K562 (cell line): ENCODE results near the gene PPP1R37. TPM values are rescaled to one million over a fixed set of nuclear protein-coding genes. Genes with fewer than 3 reads are reported as not detected.

Experiments used
- ATAC-seq: fragments of 200-7000 bp; cut with Tn5 transposase; 3 replicates; pipeline ENCODE4 v1.9.1; 2020; ENCODE audit warnings: moderate library complexity
- BruUV-seq: library from RNA; stranded (reverse); fragments of 400-500 nt; replicated peaks from 2 replicates; lab custom pipeline; 2021; lab: Mats Ljungman, UMichigan
- CTCF ChIA-PET: fragments of 300-600 bp; formaldehyde crosslinking; extraction: SDS; loops from one replicate; lab custom pipeline; 2021; ENCODE audit warnings: low intra/inter-chr PET ratio; lab: Yijun Ruan, JAX
- POLR2A ChIA-PET: fragments of 300-600, 350-650 bp; sonication (Branson Sonifier 250); formaldehyde crosslinking; extraction: SDS; loops from one replicate; lab custom pipeline; 2021; ENCODE audit warnings: antibody characterized with exemption, inconsistent platforms; lab: Yijun Ruan, JAX
- DNase-seq, 4 experiments: peaks; one replicate each; pipeline versions ENCODE4 v3.0.0 to v3.0.0-alpha.2; 2011 to 2018; ENCODE audit warnings: low spot score in 3 of 4, mixed read lengths in 3 of 4; ENCODE audit errors: extremely low read depth in 1 of 4
- FAIRE-seq: peaks from 2 replicates; lab custom pipeline; 2011; peaks lifted over from hg19 to GRCh38; lab: Jason Lieb, UNC
- H2AFZ ChIP-seq: 2 replicates; pipeline ENCODE4 v1.6.0; 2011; ENCODE audit warnings: low read depth, low read length, control low read depth, inconsistent platforms
- H3K27ac ChIP-seq: fragments of 200-600 bp; 3 replicates; pipeline ENCODE4 v1.8.0; 2011; ENCODE audit warnings: low read depth, mild to moderate bottlenecking, control low read depth, inconsistent platforms, low read length, moderate library complexity, mixed read lengths; ENCODE audit errors: extremely low read depth
- H3K27me3 ChIP-seq, 2 experiments: fragments of 300-600 bp in 1 of 2; 2 replicates in 1 of 2; 3 replicates in 1 of 2; pipeline versions ENCODE4 v1.6.0 to v1.8.0; 2011; ENCODE audit warnings: inconsistent platforms in 2 of 2, low read length in 2 of 2, mild to moderate bottlenecking in 1 of 2, mixed read lengths in 1 of 2, moderate library complexity in 1 of 2; ENCODE audit not compliant: control insufficient read depth in 2 of 2, insufficient read depth in 2 of 2
- H3K36me3 ChIP-seq: fragments of 300-600 bp; 3 replicates; pipeline ENCODE4 v1.8.0; 2011; ENCODE audit warnings: mild to moderate bottlenecking, low read length, inconsistent platforms; ENCODE audit not compliant: control insufficient read depth, insufficient read depth
- H3K4me1 ChIP-seq, 2 experiments: fragments of 200-600 bp in 1 of 2; replicated peaks in 1 of 2; 2 replicates in 1 of 2; 3 replicates in 1 of 2; pipeline versions ENCODE4 v1.5.1 to v1.8.0; 2011; ENCODE audit warnings: inconsistent platforms in 2 of 2, low read length in 2 of 2, mild to moderate bottlenecking in 1 of 2, mixed read lengths in 1 of 2, moderate library complexity in 1 of 2; ENCODE audit not compliant: control insufficient read depth in 2 of 2, insufficient read depth in 2 of 2
- H3K4me2 ChIP-seq: 2 replicates; pipeline ENCODE4 v1.6.1; 2011; ENCODE audit warnings: low read length, control low read depth, inconsistent platforms, mixed read lengths; ENCODE audit not compliant: insufficient read depth
- H3K4me3 ChIP-seq: fragments of 200-600 bp; sonication (generic), shearing (Covaris generic); 2 replicates; pipeline ENCODE4 v1.5.1; 2016; ENCODE audit warnings: control low read depth, inconsistent platforms
- H3K79me2 ChIP-seq: fragments of 200-600 bp; 3 replicates; pipeline ENCODE4 v1.8.0; 2011; ENCODE audit warnings: low read length, inconsistent platforms; ENCODE audit not compliant: control insufficient read depth, insufficient read depth
- H3K9ac ChIP-seq, 2 experiments: 2 replicates each; pipeline versions ENCODE4 v1.6.0 to v1.6.1; 2011; ENCODE audit warnings: low read depth in 2 of 2, low read length in 2 of 2, control low read depth in 1 of 2, inconsistent platforms in 1 of 2, mild to moderate bottlenecking in 1 of 2, mixed read lengths in 1 of 2; ENCODE audit not compliant: insufficient read depth in 1 of 2
- H3K9me1 ChIP-seq: one replicate; pipeline ENCODE4 v1.6.0; 2011; ENCODE audit warnings: inconsistent platforms, mild to moderate bottlenecking, low read length, moderate library complexity; ENCODE audit not compliant: control insufficient read depth, insufficient read depth
- H3K9me3 ChIP-seq: replicated peaks from 2 replicates; pipeline ENCODE4 v1.5.1; 2011; ENCODE audit warnings: low read depth, low read length, inconsistent platforms; ENCODE audit not compliant: control insufficient read depth, insufficient read depth
- H4K20me1 ChIP-seq: replicated peaks from 2 replicates; pipeline ENCODE4 v1.6.1; 2011; ENCODE audit warnings: low read length, inconsistent platforms, mixed read lengths; ENCODE audit not compliant: control insufficient read depth, insufficient read depth
- CUX1 ChIP-seq: fragments of 200-800 bp; sonication (Bioruptor generic); IDR thresholded peaks from 2 replicates; pipeline ENCODE4 v1.6.1; 2016; ENCODE audit warnings: missing genetic modification characterization, missing compliant biosample characterization
- DIDO1 ChIP-seq: fragments of 450-650 bp; IDR thresholded peaks from 2 replicates; pipeline ENCODE4 v1.6.1; 2016; ENCODE audit warnings: low read depth, missing biosample characterization, missing genetic modification characterization
- HNRNPUL1 ChIP-seq: fragments of 200-400 bp; formaldehyde crosslinking; IDR thresholded peaks from 2 replicates; pipeline ENCODE4 v1.6.1; 2017; ENCODE audit warnings: low read length
- MAFK ChIP-seq: IDR thresholded peaks from 2 replicates; pipeline ENCODE4 v1.6.1; 2011; ENCODE audit warnings: low read length, improper control_type of control experiment
- MNT ChIP-seq, 2 experiments: fragments of 450-650 bp; conservative IDR thresholded peaks; 2 replicates each; pipeline ENCODE4 v1.6.1; 2017; ENCODE audit warnings: mild to moderate bottlenecking in 2 of 2, moderate library complexity in 2 of 2
- NONO ChIP-seq, 2 experiments: fragments of 200-400 bp in 1 of 2; fragments of 450-650 bp in 1 of 2; formaldehyde crosslinking in 1 of 2; IDR thresholded peaks; 2 replicates each; pipeline ENCODE4 v1.6.1; 2017; ENCODE audit warnings: low read depth in 2 of 2, mild to moderate bottlenecking in 2 of 2, moderate library complexity in 2 of 2, low read length in 1 of 2
- RAD21 ChIP-seq, 2 experiments: fragments of 250-450 bp in 1 of 2; fragments of 450-650 bp in 1 of 2; sonication (Bioruptor Pico) in 1 of 2; formaldehyde crosslinking in 1 of 2; IDR thresholded peaks in 1 of 2; conservative IDR thresholded peaks in 1 of 2; 2 replicates each; pipeline versions ENCODE4 v1.4.0 to v1.8.0; 2020 to 2022; ENCODE audit warnings: mild to moderate bottlenecking in 2 of 2, moderate library complexity in 1 of 2
- ZNF146 ChIP-seq: IDR thresholded peaks from one replicate; pipeline ENCODE4 v1.6.1; 2018; ENCODE audit warnings: missing compliant biosample characterization; ENCODE audit not compliant: unreplicated experiment
- WGBS: fragments of 100-300 bp; shearing (Covaris generic); methylation state at CpG from one replicate; pipeline ENCODE4 v1.1.6; 2016; ENCODE audit warnings: low coverage, mixed read lengths; ENCODE audit not compliant: insufficient coverage; ENCODE audit errors: missing lambda C conversion rate; 5-methylcytosine and 5-hydroxymethylcytosine counted together
- in situ Hi-C: fragments of 300-500 bp; cut with MboI; formaldehyde crosslinking; loops from 4 replicates; pipeline ENCODE4 v1.15.0; 2018; ENCODE audit warnings: inconsistent platforms, mixed read lengths
- intact Hi-C: fragments of 100-400 bp; cut with micrococcal nuclease; formaldehyde crosslinking; loops from 2 replicates; pipeline ENCODE4 v1.14.2; 2022
- polyA plus RNA-seq, 8 experiments: library from polyadenylated mRNA; depleted of rRNA in 4 of 8; stranded (reverse) in 5 of 8; unstranded in 3 of 8; fragments of >200 nt; fragmentation: Nextera tagmentation in 2 of 8; fragmentation: Illumina TruSeq in 1 of 8; extraction: Ambion mirVana in 2 of 8; extraction: Trizol in 1 of 8; gene quantifications; 2 replicates each; pipeline versions ENCODE4 v1.2.1 to v1.2.3, GENCODE V29; 2011 to 2014; ENCODE audit warnings: inconsistent platforms in 1 of 8, missing spikeins in 1 of 8
- total RNA-seq, 7 experiments: library from RNA; depleted of rRNA in 6 of 7; stranded (reverse); fragments of >200 nt in 6 of 7; fragmentation: Illumina TruSeq in 2 of 7; extraction: Trizol in 2 of 7; gene quantifications; 2 replicates each; pipeline versions ENCODE4 v1.2.1 to v1.2.3, GENCODE V29; 2011 to 2021; ENCODE audit warnings: low replicate concordance in 1 of 7

Gene PPP1R37
- total and polyA plus RNA-seq, 9 of the 15 experiments (the other 6 are each of a cell fraction or from before 2014, with no cell fraction given), result 0.04 to 20.3 (median 7.3) TPM

- TF ChIP-seq MNT (conservative IDR thresholded peaks at IDR 0.05), result no peak
- TF ChIP-seq NONO (IDR thresholded peaks at IDR 0.05; ENCODE audit: low read depth in 2 of 2, low read length in 1 of 2), result no peak
These were observed 80.8 kb downstream of the PPP1R37 start (continued) for GRCh38 chr19:45173816-45174215.

DNA sequence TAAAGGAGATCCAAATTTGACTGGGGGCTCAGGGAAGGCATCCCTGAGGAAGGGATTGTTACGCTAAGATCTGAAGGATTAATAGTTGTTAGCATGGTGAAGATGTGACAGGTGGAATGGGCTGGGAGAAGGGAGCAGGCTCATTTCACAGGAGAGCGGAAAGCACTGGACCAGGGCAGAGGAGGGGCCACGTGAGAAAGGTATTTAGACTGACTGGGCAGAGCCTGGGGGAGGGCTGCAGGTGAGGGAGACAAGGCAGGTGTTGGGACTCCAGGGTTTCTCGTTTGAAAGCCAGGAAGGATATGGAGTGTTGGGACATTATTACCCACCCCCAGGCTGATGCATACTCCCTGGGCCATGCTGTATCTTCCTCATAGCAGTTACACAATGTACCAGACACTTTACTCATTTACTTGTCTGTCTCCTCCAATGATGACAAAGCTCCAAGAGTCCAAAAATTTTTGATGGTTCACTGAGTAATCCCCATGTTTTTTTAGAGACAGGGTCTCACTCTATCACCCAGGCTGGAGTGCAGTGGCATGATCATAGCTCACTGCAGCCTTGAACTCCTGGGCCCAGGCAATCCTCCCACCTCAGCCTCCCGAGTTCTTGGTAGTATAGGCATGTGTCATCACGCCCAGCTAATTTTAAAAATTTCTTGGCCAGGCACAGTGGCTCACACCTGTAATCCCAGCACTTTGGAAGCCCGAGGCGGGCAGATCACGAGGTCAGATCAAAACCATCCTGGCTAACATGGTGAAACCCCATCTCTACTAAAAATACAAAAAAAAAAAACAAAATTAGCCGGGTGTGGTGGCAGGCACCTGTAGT, 82.8 kb downstream of the PPP1R37 start:
- Histone ChIP-seq H3K79me2 (peaks cover 38% of the 10 kb centered on the region), H3K4me3 (no peak overlapping the region), H3K9ac (no peak overlapping the region), H3K36me3 (0 out of 3 replicates have a peak, but pooled peaks cover 4% of the 10 kb centered on the region), H4K20me1 (peaks cover 4% of the 10 kb centered on the region; the same call in 1 of the 2 replicates), H3K27ac (no peak overlapping the region; the same call in 2 of the 3 replicates), H2AFZ (no peak overlapping the region), H3K4me2 (no peak overlapping the region), H3K27me3 (no peaks in the 10 kb centered on the region), H3K4me1 (peaks cover 25 to 47% of the 10 kb centered on the region in 2 experiments), H3K9me3 (no peaks in the 10 kb centered on the region), H3K9me1 (no peaks in the 10 kb centered on the region)
- no peak for FAIRE-seq
- intact Hi-C loops (no loop called here), in situ Hi-C loops (no loop called here)
- ChIA-PET CTCF (no interaction called here), POLR2A (interaction anchor here (0.7 kb wide), 1 partner anchor 181 kb away, joined by 3 read pairs; no protein-coding TSS in a partner anchor)
- DNase-seq, result no peak
- 71% methylated on average over 10 of the region's 10 CpGs for WGBS
- no peak for ATAC-seq
- BruUV-seq, result no TSS peak
- TF ChIP-seq RAD21 (CRISPR knock-in tag; conservative IDR thresholded peaks at IDR 0.05 in 1 of 2, IDR thresholded peaks at IDR 0.05 in 1 of 2) (no peak), HNRNPUL1 (no peak), ZNF146 (CRISPR knock-in tag) (no peak), DIDO1 (no peak), MAFK (no peak), CUX1 (CRISPR knock-in tag) (no peak)
